Sigmoid colon (tissue), 4 donors: ENCODE data around the gene LONP1.

ENCODE experiments used
- CTCF ChIP-seq, 4 experiments: fragments of 450-650 bp in 3 of 4; fragments of 200-600 bp in 1 of 4; IDR thresholded peaks; one replicate each; pipeline ENCODE4 v1.5.1; 2016 to 2019; ENCODE audit warnings: antibody characterized with exemption in 4 of 4, mild to moderate bottlenecking in 3 of 4, moderate library complexity in 2 of 4
- POLR2A ChIP-seq, 2 donors: fragments of 450-650 bp; IDR thresholded peaks; one replicate each; pipeline ENCODE4 v1.6.1; 2016; ENCODE audit warnings: antibody characterized with exemption in 2 of 2, mild to moderate bottlenecking in 2 of 2, moderate library complexity in 2 of 2
- POLR2AphosphoS5 ChIP-seq, 4 donors: sonication (generic); formaldehyde crosslinking; IDR thresholded peaks; one replicate each; pipeline ENCODE4 v1.6.1; 2017; ENCODE audit warnings: antibody characterized with exemption in 4 of 4

- no peak for TF ChIP-seq CTCF (IDR thresholded peaks at IDR 0.05)
- TF ChIP-seq POLR2AphosphoS5 (IDR thresholded peaks at IDR 0.05) = no peak
- TF ChIP-seq POLR2A (IDR thresholded peaks at IDR 0.05) = no peak
Observed at GRCh38 chr19:5692723-5693194, 27.2 kb downstream of the LONP1 start.
